Neural cell (in vitro differentiated cells): Measurements from ENCODE around the gene CTH. TPM values are rescaled to one million over a fixed set of nuclear protein-coding genes. Genes with fewer than 3 reads are reported as not detected.

ENCODE experiments used
- H2AFZ ChIP-seq: fragments of 200-600, 300-800 bp; sonication (generic), shearing (Covaris generic); 2 replicates; pipeline ENCODE4 v1.6.0; 2014; ENCODE audit warnings: low read depth, mild to moderate bottlenecking, antibody characterized with exemption, low read length, moderate library complexity
- H3F3A ChIP-seq: fragments of 200-600 bp; shearing (Covaris generic); 2 replicates; pipeline ENCODE4 v1.6.1; 2016; ENCODE audit warnings: mild to moderate bottlenecking, moderate library complexity, mixed read lengths, antibody characterized with exemption, low read length; ENCODE audit not compliant: insufficient read depth, poor library complexity, severe bottlenecking
- H3K27ac ChIP-seq: fragments of 200-600, 300-800 bp; sonication (generic), shearing (Covaris generic); 2 replicates; pipeline ENCODE4 v1.5.1; 2014; ENCODE audit warnings: mild to moderate bottlenecking, low read length, moderate library complexity
- H3K27me3 ChIP-seq: fragments of 300-800, 200-600 bp; sonication (generic), shearing (Covaris generic); 2 replicates; pipeline ENCODE4 v1.6.0; 2014; ENCODE audit warnings: mild to moderate bottlenecking, low read depth, low read length, moderate library complexity; ENCODE audit not compliant: insufficient read depth
- H3K36me3 ChIP-seq: fragments of 300-800, 200-600 bp; sonication (generic), shearing (Covaris generic); 2 replicates; pipeline ENCODE4 v1.5.1; 2014; ENCODE audit warnings: mild to moderate bottlenecking, antibody characterized with exemption, low read length, moderate library complexity; ENCODE audit not compliant: insufficient read depth
- H3K4me2 ChIP-seq: fragments of 300-800, 200-600 bp; sonication (generic), shearing (Covaris generic); 2 replicates; pipeline ENCODE4 v1.6.0; 2014; ENCODE audit warnings: mild to moderate bottlenecking, low read length
- H3K4me3 ChIP-seq: fragments of 300-800, 200-600 bp; sonication (generic), shearing (Covaris generic); 2 replicates; pipeline ENCODE4 v1.5.1; 2014; ENCODE audit warnings: mild to moderate bottlenecking, low read length, moderate library complexity
- H3K79me2 ChIP-seq: fragments of 200-600 bp; shearing (Covaris generic); replicated peaks from 2 replicates; pipeline ENCODE4 v1.6.0; 2014; ENCODE audit warnings: mild to moderate bottlenecking, low read length, moderate library complexity; ENCODE audit not compliant: insufficient read depth
- H3K9ac ChIP-seq: fragments of 300-800, 200-600 bp; sonication (generic), shearing (Covaris generic); 2 replicates; pipeline ENCODE4 v1.6.1; 2016; ENCODE audit warnings: mild to moderate bottlenecking, low read length, mixed read lengths
- H3K9me2 ChIP-seq: fragments of 200-600 bp; shearing (Covaris generic); 2 replicates; pipeline ENCODE4 v1.6.1; 2016; ENCODE audit warnings: mild to moderate bottlenecking, low read length, mixed read lengths; ENCODE audit not compliant: insufficient read depth
- H3K9me3 ChIP-seq: fragments of 200-600, 300-800 bp; sonication (generic), shearing (Covaris generic); 2 replicates; pipeline ENCODE4 v1.6.1; 2016; ENCODE audit warnings: mild to moderate bottlenecking, mixed run types, low read length, moderate library complexity, mixed read lengths
- H4K20me1 ChIP-seq: fragments of 200-600 bp; shearing (Covaris generic); 2 replicates; pipeline ENCODE4 v1.6.1; 2016; ENCODE audit warnings: mild to moderate bottlenecking, mixed run types; ENCODE audit not compliant: insufficient read depth
- CTCF ChIP-seq: fragments of 450-650 bp; IDR thresholded peaks from 2 replicates; pipeline ENCODE4 v1.5.1; 2014; ENCODE audit warnings: antibody characterized with exemption, mild to moderate bottlenecking, moderate library complexity; ENCODE audit not compliant: poor library complexity, severe bottlenecking
- EP300 ChIP-seq: fragments of 450-650 bp; conservative IDR thresholded peaks from 2 replicates; pipeline ENCODE4 v1.6.1; 2014; ENCODE audit warnings: antibody characterized with exemption, mild to moderate bottlenecking, moderate library complexity; ENCODE audit not compliant: poor library complexity, severe bottlenecking
- EZH2 ChIP-seq: fragments of 200-600, 300-800 bp; shearing (Covaris generic), sonication (generic); IDR thresholded peaks from 2 replicates; pipeline ENCODE4 v1.6.1; 2014; ENCODE audit warnings: antibody characterized with exemption, low read length, borderline replicate concordance, mild to moderate bottlenecking; ENCODE audit not compliant: insufficient read depth, poor library complexity, severe bottlenecking
- MXI1 ChIP-seq: fragments of 450-650 bp; conservative IDR thresholded peaks from 2 replicates; pipeline ENCODE4 v1.6.1; 2014; ENCODE audit warnings: antibody characterized with exemption, mild to moderate bottlenecking; ENCODE audit not compliant: poor library complexity, severe bottlenecking
- POLR2AphosphoS5 ChIP-seq: IDR thresholded peaks from 2 replicates; pipeline ENCODE4 v1.6.1; 2012
- RAD21 ChIP-seq: fragments of 450-650 bp; conservative IDR thresholded peaks from 2 replicates; pipeline ENCODE4 v1.6.1; 2014; ENCODE audit warnings: antibody characterized with exemption, mild to moderate bottlenecking, moderate library complexity
- REST ChIP-seq: IDR thresholded peaks from 2 replicates; pipeline ENCODE4 v1.6.1; 2012; ENCODE audit warnings: borderline replicate concordance
- SMC3 ChIP-seq: fragments of 450-650 bp; conservative IDR thresholded peaks from 2 replicates; pipeline ENCODE4 v1.6.1; 2014; ENCODE audit warnings: antibody characterized with exemption, mild to moderate bottlenecking, moderate library complexity; ENCODE audit not compliant: poor library complexity
- TAF1 ChIP-seq: IDR thresholded peaks from 2 replicates; pipeline ENCODE4 v1.6.1; 2012; ENCODE audit warnings: low read depth
- polyA plus RNA-seq: library from polyadenylated mRNA; depleted of rRNA; stranded (reverse); fragments of >200 nt; gene quantifications from 2 replicates; pipeline ENCODE4 v1.2.3, GENCODE V29; 2014

CTH gene
- polyA plus RNA-seq, 1 donor from 2014 or later, result 10.0 TPM

GRCh38 chr1:70405780-70406416 is 5.2 kb upstream of the CTH start:
- Histone ChIP-seq H3K27ac (no peak overlapping the region), H3K4me2 (no peak overlapping the region), H3F3A (no peaks in the 10 kb centered on the region), H3K79me2 (no peaks in the 10 kb centered on the region), H3K4me3 (no peak overlapping the region), H4K20me1 (no peaks in the 10 kb centered on the region), H3K36me3 (no peaks in the 10 kb centered on the region), H3K9me2 (no peaks in the 10 kb centered on the region), H3K9ac (no peak overlapping the region), H3K9me3 (no peaks in the 10 kb centered on the region), H3K27me3 (no peaks in the 10 kb centered on the region), H2AFZ (no peak overlapping the region)
- TF ChIP-seq POLR2AphosphoS5 (no peak), EP300 (no peak), MXI1 (no peak), TAF1 (no peak), RAD21 (no peak), EZH2 (no peak), REST (no peak), SMC3 (no peak), CTCF (no peak)

- no peak overlapping the region for H3K4me2 ChIP-seq
- H3K27me3 ChIP-seq, result no peaks in the 10 kb centered on the region
- no peak overlapping the region for H2AFZ ChIP-seq
- peaks cover 6% of the 10 kb centered on the region for H3K79me2 ChIP-seq
- no peaks in the 10 kb centered on the region for H3K36me3 ChIP-seq
- no peaks in the 10 kb centered on the region for H4K20me1 ChIP-seq
- H3K9ac ChIP-seq, result no peak overlapping the region
- H3K4me3 ChIP-seq, result no peak overlapping the region
- no peak overlapping the region for H3K27ac ChIP-seq
- H3F3A ChIP-seq, result no peaks in the 10 kb centered on the region
- H3K9me2 ChIP-seq, result no peaks in the 10 kb centered on the region
- H3K9me3 ChIP-seq, result no peaks in the 10 kb centered on the region
- TF ChIP-seq REST (no peak), TAF1 (no peak), MXI1 (no peak), POLR2AphosphoS5 (no peak), EP300 (no peak), SMC3 (no peak), RAD21 (no peak), CTCF (no peak), EZH2 (no peak)
Observed at GRCh38 chr1:70409136-70409535, 1.9 kb upstream of the CTH start.
